Right kidney (tissue), 1 donor: Measurements from ENCODE around the gene CLTA.
A peak's percentile ranks its signal among the peaks of the same experiment; 100 is the strongest.
"Not testable (repeated sequence)": the region's sequence is repeated elsewhere in the genome, so short reads cannot be mapped to it uniquely, and the experiment has no call there.

Source experiments
- DNase-seq: peaks from one replicate; pipeline ENCODE4 v3.0.0-alpha.2; 2016

The CLTA gene

GRCh38 chr9:36237230-36237629, 46.5 kb downstream of the CLTA start:
- no peak for DNase-seq

DNA sequence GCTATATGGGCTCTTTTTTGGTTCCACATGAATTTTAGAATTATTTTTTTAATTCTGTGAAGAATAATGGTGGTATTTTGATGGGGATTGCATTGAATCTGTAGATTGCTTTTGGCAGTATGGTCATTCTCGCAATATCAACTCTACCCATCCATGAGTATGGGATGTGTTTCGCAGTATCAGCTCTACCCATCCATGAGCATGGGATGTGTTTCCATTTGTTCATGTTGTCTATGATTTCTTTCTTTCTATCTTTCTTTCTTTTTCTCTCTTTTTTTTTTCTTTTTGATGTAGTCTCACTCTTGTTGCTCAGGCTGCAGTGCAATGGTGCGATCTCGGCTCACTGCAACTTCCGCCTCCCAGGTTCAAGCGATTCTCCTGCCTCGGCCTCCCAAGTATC, 48.5 kb downstream of the CLTA start:
- DNase-seq: not testable (repeated sequence)

- not testable (repeated sequence) for DNase-seq
These were observed 49.0 kb downstream of the CLTA start for GRCh38 chr9:36239675-36240074.

GRCh38 chr9:36245906-36246305, 55.2 kb downstream of the CLTA start:
- no peak for DNase-seq

GRCh38 chr9:36247356-36247755, 56.6 kb downstream of the CLTA start:
- DNase-seq: no peak

DNA sequence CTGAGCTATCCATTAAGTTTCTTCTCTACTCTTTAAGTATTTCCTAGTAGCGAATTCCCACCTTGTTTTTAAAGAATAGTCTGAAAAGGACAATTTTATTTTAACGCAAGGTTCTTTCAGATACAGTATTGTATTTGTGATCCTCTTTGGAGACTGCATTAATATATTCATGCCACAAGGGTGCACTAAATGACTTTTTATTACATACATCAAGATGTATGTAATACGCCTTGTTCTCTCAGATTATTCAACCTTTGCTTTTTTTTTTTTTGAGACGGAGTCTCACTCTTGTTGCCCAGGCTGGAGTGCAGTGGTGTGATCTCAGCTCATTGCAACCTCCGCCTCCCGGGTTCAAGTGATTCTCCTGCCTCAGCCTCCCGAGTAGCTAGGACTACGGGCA, 57.3 kb downstream of the CLTA start:
- DNase-seq: not testable (repeated sequence)

DNA sequence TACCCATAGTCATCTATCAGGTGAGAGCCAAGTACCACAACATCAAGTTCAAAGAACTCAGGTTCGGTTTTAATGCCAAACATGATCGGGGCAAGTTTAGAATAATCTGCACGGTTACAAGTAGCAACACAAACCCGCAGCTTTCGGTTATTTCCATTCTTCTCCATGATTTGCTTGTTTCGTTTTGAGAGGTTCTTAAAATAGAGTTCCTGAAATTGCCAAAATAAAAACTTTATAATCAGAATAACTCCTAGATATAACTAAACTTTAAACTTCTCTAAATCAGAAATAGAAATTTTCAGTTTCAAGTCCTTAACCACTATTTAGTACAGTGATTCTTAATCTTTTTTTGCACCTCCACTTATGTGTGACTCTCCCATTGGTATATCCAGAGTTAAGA, 58.5 kb downstream of the CLTA start:
- DNase-seq: no peak

- no peak for DNase-seq
These were observed 59.4 kb downstream of the CLTA start for GRCh38 chr9:36250079-36250478.

GRCh38 chr9:36251428-36251827, 60.7 kb downstream of the CLTA start:
- DNase-seq: no peak

GRCh38 chr9:36258208-36258995, 67.7 kb downstream of the CLTA start, which contains the start of gene GNE:
Gene GNE, minus strand, starts transcription at chr9:36258448. Its CDS starts 9,093 bp downstream, at chr9:36249355.
- peak; percentile 92 for DNase-seq

GRCh38 chr9:36258996-36259533, 68.3 kb downstream of the CLTA start:
- no peak for DNase-seq
